ES-I3 (cell line): ENCODE measurements around the gene EFCAB6.

Source experiments
- H3K36me3 ChIP-seq: 2 replicates; pipeline ENCODE4 v1.6.1; 2013; ENCODE audit warnings: mild to moderate bottlenecking, low read length, control low read depth, moderate library complexity; ENCODE audit not compliant: insufficient read depth
- H3K4me1 ChIP-seq: 2 replicates; pipeline ENCODE4 v1.6.1; 2013; ENCODE audit warnings: mild to moderate bottlenecking, control low read depth, low read length; ENCODE audit not compliant: insufficient read depth
- H3K9ac ChIP-seq: 2 replicates; pipeline ENCODE4 v1.6.1; 2013; ENCODE audit warnings: low read depth, mild to moderate bottlenecking, low read length, moderate library complexity
- H3K9me3 ChIP-seq: 2 replicates; pipeline ENCODE4 v1.6.1; 2013; ENCODE audit warnings: mild to moderate bottlenecking, low read length, moderate library complexity; ENCODE audit not compliant: control insufficient read depth, insufficient read depth

Gene EFCAB6

DNA sequence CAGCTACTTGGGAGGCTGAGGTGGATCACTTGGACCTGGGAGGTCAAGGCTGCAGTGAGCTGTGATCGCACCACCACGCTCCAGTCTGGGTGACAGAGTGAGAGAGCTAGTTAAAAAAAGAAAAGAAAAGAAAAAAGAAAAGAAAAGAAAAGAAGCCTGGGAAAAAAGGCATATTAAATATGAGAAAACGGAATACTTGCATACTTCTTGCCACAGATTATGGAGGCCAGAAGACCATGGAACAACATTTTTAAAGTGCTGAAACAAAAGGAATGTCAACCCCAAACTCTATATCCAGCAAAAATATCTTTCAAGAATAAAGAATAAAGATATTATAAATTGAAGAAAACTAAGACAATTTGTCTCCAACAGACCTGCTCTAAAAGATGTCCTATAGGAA is 191.9 kb downstream of the EFCAB6 start:
- Histone ChIP-seq H3K9me3 (no peaks in the 10 kb centered on the region; the same call in 1 of the 2 replicates), H3K9ac (no peak overlapping the region), H3K4me1 (no peaks in the 10 kb centered on the region), H3K36me3 (no peaks in the 10 kb centered on the region; the same call in 1 of the 2 replicates)

DNA sequence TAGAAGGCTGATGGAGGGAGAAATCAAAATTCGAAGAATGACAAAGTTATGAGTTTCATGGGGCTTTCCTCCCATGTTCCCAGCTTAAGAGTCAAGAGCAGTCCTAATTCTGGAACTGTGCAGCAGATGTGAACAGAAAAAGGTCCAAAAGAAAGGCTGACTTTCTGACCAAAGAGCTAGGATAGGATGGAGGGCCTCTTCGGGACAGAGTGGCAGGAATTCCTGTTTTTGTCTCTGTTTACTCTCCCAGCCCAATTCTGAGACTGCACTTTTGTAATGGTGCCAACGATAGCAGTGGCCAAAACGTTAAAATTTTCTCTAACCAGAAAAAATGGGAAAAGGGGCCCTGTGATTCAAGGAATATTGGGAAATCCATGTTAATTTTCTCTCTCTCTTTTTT is 193.6 kb downstream of the EFCAB6 start:
- Histone ChIP-seq H3K9me3 (no peaks in the 10 kb centered on the region; the same call in 1 of the 2 replicates), H3K4me1 (no peaks in the 10 kb centered on the region)

DNA sequence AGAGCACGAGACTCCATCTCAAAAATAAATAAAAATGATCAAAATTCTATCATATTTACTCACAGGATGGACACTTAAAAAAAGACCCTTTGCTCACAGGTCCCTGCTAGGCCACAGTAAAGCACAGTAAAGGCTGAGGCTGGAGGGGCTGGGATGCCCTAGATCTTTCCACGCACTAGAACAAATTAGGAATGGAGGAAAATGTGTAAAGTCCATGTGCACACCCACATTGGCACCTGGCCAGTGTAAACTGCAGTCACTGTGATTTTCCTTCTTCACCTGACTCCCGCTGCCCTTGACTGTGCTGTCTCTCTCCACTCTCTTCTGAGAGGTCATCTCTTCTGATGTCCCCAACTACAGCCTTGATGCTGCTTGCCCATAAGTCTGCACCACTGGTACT is 195.5 kb downstream of the EFCAB6 start:
- H3K9ac ChIP-seq, result no peak overlapping the region
- H3K36me3 ChIP-seq, result no peaks in the 10 kb centered on the region; the same call in 1 of the 2 replicates
- H3K4me1 ChIP-seq, result no peaks in the 10 kb centered on the region
- H3K9me3 ChIP-seq, result no peaks in the 10 kb centered on the region; the same call in 1 of the 2 replicates

More for the DNA sequence above, 193.6 kb downstream of the EFCAB6 start:
- Histone ChIP-seq H3K9ac (no peak overlapping the region), H3K36me3 (no peaks in the 10 kb centered on the region; the same call in 1 of the 2 replicates)

DNA sequence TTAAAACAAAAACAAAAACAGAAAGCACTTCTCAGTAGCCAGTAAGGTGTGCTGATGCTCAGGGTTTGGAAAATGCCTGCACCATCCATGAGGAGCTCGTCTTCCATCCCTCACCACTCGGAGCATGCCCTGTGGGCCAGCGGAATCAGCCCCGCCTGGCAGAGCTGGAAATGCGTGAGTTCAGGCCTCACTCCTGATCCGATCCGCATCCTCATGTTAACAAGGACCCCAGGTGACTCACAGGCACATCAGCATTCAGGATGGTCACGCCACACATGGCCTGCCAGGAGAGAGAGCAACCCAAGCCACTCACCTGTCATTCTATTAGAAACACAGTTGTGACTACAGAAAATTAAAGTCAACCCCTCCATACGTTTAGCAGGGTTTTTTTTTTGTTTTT is 211.8 kb downstream of the EFCAB6 start:
- Histone ChIP-seq H3K9me3 (no peaks in the 10 kb centered on the region), H3K36me3 (no peaks in the 10 kb centered on the region), H3K4me1 (no peaks in the 10 kb centered on the region; the same call in 1 of the 2 replicates)

DNA sequence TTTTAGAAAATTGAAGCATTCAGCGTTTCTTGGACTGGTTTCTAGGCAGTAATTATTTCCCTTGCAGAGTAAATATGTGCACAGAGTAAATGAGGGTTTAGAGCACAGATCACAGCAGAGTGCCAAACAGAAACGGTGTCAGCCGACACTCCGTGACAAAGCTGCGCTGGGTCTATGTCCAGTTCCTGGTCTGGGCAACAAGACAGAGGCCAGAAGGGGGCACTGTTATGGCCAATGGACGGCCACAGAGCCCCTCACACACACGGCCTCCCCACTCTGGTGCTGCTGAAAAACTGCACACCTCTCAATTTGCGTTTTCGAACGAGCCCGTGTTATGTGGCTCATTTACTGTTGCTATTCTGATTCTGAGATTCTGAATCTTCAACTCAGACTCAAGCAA is 219.6 kb downstream of the EFCAB6 start:
- Histone ChIP-seq H3K9ac (no peak overlapping the region), H3K9me3 (no peaks in the 10 kb centered on the region), H3K4me1 (no peaks in the 10 kb centered on the region), H3K36me3 (no peaks in the 10 kb centered on the region)

More for the DNA sequence above, 211.8 kb downstream of the EFCAB6 start:
- H3K9ac ChIP-seq, result no peak overlapping the region

DNA sequence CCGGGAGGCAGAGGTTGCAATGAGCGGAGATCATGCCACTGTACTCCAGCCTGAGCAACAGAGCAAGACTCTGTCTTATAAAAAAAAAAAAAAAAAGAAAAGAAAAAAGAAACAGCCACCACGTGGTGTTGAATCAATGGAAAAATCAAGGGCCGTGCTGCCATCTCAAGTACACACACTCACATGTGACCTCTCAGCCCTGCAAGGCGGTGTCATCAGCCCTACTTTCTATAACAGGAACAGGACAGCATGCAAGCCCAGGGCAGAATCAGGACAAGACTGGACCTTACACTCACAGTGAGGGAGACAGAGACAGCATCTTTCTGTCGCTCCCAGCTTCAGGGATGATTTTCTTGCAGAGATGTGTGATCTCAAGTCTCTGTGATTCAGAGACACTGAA is 220.7 kb downstream of the EFCAB6 start:
- H3K36me3 ChIP-seq, result no peaks in the 10 kb centered on the region
- H3K9ac ChIP-seq, result no peak overlapping the region
- H3K4me1 ChIP-seq, result no peaks in the 10 kb centered on the region
- H3K9me3 ChIP-seq, result no peaks in the 10 kb centered on the region

DNA sequence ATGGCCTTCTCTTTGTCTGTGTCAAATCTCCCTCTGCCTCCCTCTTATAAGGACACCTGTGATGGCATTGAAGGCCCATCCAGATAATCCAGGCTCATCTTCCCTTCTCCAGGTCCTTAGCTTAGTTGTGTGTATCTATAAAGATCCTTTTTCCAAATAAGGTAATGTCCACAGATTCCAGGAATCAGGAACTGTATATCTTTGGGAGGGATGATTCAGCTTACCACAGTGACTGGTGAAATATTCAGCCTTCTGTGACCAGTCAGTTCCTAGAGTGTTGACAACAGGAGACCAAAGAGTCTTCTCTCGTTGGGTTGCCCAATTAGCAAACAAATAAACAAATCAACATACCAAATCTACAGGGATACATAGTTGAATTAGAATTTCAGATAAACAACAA is 224.5 kb downstream of the EFCAB6 start:
- Histone ChIP-seq H3K4me1 (no peaks in the 10 kb centered on the region), H3K36me3 (no peaks in the 10 kb centered on the region), H3K9me3 (no peaks in the 10 kb centered on the region), H3K9ac (no peak overlapping the region)

DNA sequence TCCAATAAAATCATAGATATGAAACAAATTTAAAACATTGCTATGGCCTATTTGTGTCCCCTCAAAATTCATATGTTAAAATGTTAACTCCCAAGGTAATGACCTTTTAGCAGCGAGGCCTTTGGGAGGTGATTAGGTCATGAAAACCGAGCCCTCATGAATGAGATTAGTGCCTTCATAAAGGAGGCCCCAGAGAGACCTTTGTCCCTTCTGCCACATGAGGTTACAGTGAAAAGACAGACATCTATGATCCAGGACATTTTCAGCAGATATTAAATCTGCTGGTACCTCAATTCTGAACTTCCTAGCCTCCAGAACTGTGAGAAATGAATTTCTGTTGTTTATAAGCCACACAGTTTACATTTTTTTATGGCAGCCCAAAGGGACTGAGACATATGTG is 228.6 kb downstream of the EFCAB6 start:
- no peaks in the 10 kb centered on the region for H3K36me3 ChIP-seq
- peaks cover 4% of the 10 kb centered on the region; the same call in 1 of the 2 replicates for H3K4me1 ChIP-seq
- H3K9ac ChIP-seq, result no peak overlapping the region
- H3K9me3 ChIP-seq, result no peaks in the 10 kb centered on the region; the same call in 1 of the 2 replicates

DNA sequence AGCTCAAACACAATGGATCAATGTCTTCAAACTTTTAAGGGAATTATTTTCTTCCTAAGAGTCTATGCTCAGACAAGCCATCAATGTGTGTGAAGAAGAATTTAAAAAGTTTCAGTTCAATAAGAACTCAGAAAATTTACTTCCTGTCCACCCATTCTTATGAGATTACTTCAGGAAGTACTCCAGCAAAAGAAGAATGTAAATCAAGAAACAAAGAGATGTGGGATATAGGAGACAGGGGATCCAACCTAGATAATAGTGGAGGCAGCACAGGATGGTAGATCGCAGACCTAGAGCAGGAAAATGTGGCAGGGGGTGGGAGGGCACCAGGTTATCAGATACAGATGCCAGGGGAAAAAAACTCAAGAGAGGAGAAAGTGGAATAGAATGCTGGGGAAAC is 229.7 kb downstream of the EFCAB6 start:
- H3K9me3 ChIP-seq, result no peaks in the 10 kb centered on the region; the same call in 1 of the 2 replicates
- no peaks in the 10 kb centered on the region for H3K36me3 ChIP-seq
- peaks cover 4% of the 10 kb centered on the region; the same call in 1 of the 2 replicates for H3K4me1 ChIP-seq
- no peak overlapping the region for H3K9ac ChIP-seq

DNA sequence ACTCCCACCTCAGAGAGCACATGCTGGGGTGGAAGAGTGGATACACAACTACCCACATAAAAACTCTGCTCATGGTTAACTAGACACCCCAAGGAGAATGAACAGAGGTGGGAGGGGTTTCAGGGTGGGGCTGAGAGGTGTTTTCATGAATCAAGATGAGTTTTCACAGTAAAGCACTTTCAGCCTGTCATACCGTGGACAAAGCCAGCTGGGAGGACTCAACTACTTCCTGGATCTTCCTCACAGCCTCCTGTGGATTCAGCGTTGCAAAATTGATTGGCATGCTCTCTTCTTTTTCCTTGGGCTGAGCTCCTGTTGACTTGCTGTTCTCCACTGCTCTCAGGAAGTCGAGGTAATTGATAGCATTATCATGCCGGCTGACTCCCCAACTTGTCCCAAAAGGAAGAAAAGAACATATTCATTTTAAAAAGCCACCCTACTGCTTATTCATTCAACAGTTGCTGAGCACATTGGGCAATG is 231.8 kb downstream of the EFCAB6 start:
- Histone ChIP-seq H3K9ac (no peak overlapping the region), H3K9me3 (no peaks in the 10 kb centered on the region; the same call in 1 of the 2 replicates), H3K4me1 (peaks cover 4% of the 10 kb centered on the region; the same call in 1 of the 2 replicates), H3K36me3 (no peaks in the 10 kb centered on the region)

DNA sequence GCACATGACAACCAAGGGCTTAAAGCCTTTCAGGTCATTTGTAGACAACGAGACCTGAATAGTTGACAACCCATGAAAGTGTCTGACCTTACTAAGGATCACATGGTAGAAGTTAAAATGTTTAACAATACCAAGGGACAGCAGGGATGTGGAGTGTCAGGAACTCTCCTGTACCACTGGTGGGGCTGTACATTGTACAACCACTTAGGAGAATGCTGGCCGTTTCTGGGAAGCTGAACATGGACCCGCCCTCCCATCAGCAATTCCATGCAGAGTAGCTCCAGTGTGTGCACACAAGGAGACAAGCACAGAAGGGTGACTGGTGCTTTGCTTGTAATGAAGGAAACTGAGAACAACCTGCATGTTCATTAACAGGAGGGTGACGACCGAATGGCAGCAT is 237.4 kb downstream of the EFCAB6 start:
- no peaks in the 10 kb centered on the region for H3K36me3 ChIP-seq
- no peak overlapping the region for H3K9ac ChIP-seq
- no peaks in the 10 kb centered on the region for H3K9me3 ChIP-seq
- H3K4me1 ChIP-seq, result peaks cover 10% of the 10 kb centered on the region

DNA sequence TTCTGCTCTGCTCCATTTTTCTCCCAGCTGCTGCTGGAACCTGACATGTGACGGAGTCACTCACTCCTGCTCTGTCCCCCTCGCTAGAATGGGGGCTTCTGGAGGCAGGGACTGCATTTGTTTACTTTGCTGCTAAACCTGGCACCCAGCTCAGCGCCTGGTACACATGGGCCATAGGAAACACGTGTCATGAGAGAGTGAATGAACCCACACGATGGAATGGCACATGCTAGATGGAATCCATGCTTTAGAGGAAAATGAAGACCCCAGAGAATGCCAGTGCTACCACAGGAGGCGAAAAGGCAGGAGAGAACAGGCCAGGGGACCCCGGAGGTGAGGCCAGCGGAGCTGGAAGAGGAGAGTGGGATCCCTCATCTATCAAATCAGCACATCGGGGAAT is 239.4 kb downstream of the EFCAB6 start:
- H3K9ac ChIP-seq, result no peak overlapping the region
- H3K4me1 ChIP-seq, result peaks cover 10% of the 10 kb centered on the region
- no peaks in the 10 kb centered on the region for H3K36me3 ChIP-seq
- H3K9me3 ChIP-seq, result no peaks in the 10 kb centered on the region

DNA sequence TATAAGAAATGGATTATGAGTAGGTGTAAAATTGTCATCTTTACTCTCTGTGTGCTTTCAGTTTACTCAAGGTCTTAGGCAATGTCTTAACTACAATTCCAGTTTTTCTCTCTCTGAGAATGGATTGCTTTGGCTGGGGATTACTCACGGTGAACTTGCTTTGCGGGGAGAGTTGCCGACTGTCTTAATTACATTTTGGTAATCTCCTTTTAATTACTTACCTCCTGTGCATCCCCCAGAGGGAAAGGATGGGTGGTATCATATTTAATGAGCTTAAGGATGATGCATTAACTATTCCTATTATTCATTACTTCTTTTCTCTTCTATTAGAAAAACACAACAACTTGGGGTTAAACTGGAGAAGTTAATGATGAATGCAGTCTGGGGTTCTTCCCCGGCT is 240.9 kb downstream of the EFCAB6 start:
- Histone ChIP-seq H3K4me1 (peaks cover 10% of the 10 kb centered on the region), H3K36me3 (no peaks in the 10 kb centered on the region), H3K9me3 (no peaks in the 10 kb centered on the region), H3K9ac (no peak overlapping the region)

DNA sequence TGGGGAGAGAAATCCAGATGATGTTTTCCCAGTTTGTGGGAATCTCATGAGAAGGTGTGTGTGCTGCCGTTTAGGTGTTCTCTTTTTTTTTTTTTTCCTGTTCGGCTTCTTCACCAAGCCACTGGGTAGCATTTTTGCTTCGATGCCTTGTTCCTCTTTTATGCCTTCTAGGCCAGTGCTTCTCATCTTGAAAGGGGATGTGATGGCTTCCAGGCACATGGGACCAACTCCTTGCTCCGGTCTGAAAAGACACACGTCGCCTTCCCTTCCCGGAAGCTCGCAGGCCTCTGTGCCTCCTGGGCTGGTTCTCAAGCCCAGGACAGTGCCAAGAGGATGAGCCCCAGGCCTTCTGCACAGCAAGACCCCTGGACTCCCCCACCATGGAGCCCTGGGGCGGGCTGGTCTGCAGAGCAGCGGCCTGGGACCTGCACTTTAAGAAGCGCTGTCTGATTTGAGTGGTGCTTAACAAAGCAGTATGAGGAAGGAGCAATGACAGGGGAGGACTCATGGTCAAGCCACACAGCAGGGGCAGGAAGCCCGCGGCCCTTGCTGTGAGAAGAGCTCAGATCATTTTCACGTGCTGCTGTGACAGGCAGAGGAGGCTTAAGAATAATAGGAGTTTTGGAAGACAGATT is 241.5 kb downstream of the EFCAB6 start:
- Histone ChIP-seq H3K4me1 (peaks cover 10% of the 10 kb centered on the region), H3K9ac (no peak overlapping the region), H3K36me3 (no peaks in the 10 kb centered on the region), H3K9me3 (no peaks in the 10 kb centered on the region)

DNA sequence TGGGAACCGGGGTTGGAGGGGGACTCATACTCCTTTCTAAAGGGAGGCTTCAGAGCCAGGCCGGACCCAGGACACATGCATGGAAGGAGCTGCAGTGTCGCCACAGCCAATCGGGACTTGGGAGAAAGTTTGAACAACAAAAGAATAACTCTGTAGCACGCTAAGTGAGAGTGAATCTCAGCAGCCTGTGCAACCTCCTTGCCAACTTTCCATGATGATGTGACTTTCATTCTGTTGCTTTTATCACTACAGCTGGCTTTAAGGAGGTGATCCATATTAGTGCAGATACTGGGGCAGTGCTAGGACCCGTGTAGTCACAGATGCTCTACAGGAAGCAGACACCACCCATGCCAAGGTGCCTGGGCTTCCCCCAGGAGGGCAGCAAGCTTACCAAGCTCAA is 243.0 kb downstream of the EFCAB6 start:
- Histone ChIP-seq H3K36me3 (no peaks in the 10 kb centered on the region), H3K4me1 (peaks cover 10% of the 10 kb centered on the region), H3K9ac (no peak overlapping the region), H3K9me3 (no peaks in the 10 kb centered on the region)
